Measurements from ENCODE around the gene OR2D2.
"Not testable (repeated sequence)": the region's sequence is repeated elsewhere in the genome, so short reads cannot be mapped to it uniquely, and the experiment has no call there.

The OR2D2 gene

DNA sequence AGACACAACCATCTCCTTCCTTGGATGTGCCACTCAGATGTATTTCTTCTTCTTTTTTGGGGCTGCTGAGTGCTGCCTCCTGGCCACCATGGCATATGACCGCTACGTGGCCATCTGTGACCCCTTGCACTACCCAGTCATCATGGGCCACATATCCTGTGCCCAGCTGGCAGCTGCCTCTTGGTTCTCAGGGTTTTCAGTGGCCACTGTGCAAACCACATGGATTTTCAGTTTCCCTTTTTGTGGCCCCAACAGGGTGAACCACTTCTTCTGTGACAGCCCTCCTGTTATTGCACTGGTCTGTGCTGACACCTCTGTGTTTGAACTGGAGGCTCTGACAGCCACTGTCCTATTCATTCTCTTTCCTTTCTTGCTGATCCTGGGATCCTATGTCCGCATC is 15.4 kb downstream of the OR2D2 start:
- H3K27ac ChIP-seq (ENCODE audit: low read length): no peak overlapping the region
- H3K36me3 ChIP-seq (ENCODE audit: control insufficient read depth in 1 of 2, insufficient read depth in 2 of 2, low read length in 2 of 2): no peaks in the 10 kb centered on the region
- H3K9me3 ChIP-seq (ENCODE audit: control insufficient read depth in 1 of 2, low read length in 2 of 2): peaks cover 0 to 5% of the 10 kb centered on the region in 2 donors
- H3K4me3 ChIP-seq (ENCODE audit: low read depth in 1 of 2, low read length in 2 of 2): no peak overlapping the region
- H3K27me3 ChIP-seq (ENCODE audit: low read depth, low read length): no peaks in the 10 kb centered on the region
- H3K4me1 ChIP-seq (ENCODE audit: control insufficient read depth in 1 of 2, insufficient read depth in 2 of 2, low read length in 2 of 2): no peaks in the 10 kb centered on the region

- Histone ChIP-seq H3K27ac (ENCODE audit: low read length) (no peak within 1 kb of the TSS), H3K36me3 (ENCODE audit: control insufficient read depth in 1 of 2, insufficient read depth in 2 of 2, low read length in 2 of 2) (no peaks in the 10 kb centered on the region), H3K4me3 (ENCODE audit: low read depth in 1 of 2, low read length in 2 of 2) (no peak within 1 kb of the TSS), H3K4me1 (ENCODE audit: control insufficient read depth in 1 of 2, insufficient read depth in 2 of 2, low read length in 2 of 2) (no peaks in the 10 kb centered on the region), H3K27me3 (ENCODE audit: low read depth, low read length) (no peaks in the 10 kb centered on the region), H3K9me3 (ENCODE audit: control insufficient read depth in 1 of 2, low read length in 2 of 2) (peaks cover 0 to 5% of the 10 kb centered on the region in 2 donors)
These were observed 16.0 kb downstream of the OR2D2 start, which contains the start of gene OR10A4 for GRCh38 chr11:6876325-6876724. OR10A4 (plus strand) TSS chr11:6876625; CDS start chr11:6876648, 23 bp downstream.

DNA sequence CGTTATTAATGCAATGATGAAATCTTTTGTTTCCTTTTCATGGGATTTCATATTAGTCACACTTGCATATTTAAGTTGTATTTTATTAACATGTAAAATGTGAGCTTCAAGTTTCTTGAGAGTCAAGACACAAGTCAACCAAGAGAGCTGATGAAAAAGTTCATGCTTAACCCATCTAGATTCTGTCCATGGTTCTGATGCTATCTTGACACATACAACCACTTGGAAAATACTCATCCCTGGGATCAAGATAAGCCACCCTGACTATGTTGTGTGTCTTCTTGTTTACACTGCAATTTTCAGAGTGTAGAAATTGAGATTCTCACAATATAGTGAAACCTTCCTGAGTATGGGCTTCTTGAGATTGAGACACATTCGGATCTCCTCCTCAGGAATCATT is 16.5 kb downstream of the OR2D2 start:
- Histone ChIP-seq H3K27me3 (ENCODE audit: low read depth, low read length) (no peaks in the 10 kb centered on the region), H3K36me3 (ENCODE audit: control insufficient read depth in 1 of 2, insufficient read depth in 2 of 2, low read length in 2 of 2) (no peaks in the 10 kb centered on the region), H3K27ac (ENCODE audit: low read length) (no peak overlapping the region), H3K9me3 (ENCODE audit: control insufficient read depth in 1 of 2, low read length in 2 of 2) (peaks cover 0 to 5% of the 10 kb centered on the region in 2 donors), H3K4me1 (ENCODE audit: control insufficient read depth in 1 of 2, insufficient read depth in 2 of 2, low read length in 2 of 2) (no peaks in the 10 kb centered on the region), H3K4me3 (ENCODE audit: low read depth in 1 of 2, low read length in 2 of 2) (no peak overlapping the region)

GRCh38 chr11:6871278-6871677 is 21.0 kb downstream of the OR2D2 start:
- no peaks in the 10 kb centered on the region for H3K36me3 ChIP-seq (ENCODE audit: control insufficient read depth in 1 of 2, insufficient read depth in 2 of 2, low read length in 2 of 2)

DNA sequence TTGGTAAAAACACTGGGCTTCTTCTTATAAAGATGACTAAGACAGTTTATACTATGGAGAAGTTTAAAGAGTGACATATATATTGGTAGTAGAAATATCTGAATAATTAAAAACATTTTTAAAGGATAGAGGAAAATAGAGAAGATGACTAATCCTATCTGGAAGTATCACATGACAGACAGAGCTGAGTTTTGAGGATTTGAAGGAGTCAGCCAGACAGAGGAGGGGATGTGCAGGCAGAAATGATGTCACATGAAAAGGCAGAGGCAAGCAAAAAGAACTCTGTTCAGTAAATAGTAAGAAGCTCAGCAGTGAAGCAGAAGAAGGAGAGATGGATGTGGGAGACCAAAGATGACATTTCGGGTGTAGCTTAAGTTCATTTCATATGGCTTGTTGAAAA is 27.9 kb downstream of the OR2D2 start:
- no peak overlapping the region for H3K27ac ChIP-seq (ENCODE audit: low read length)
- H3K4me3 ChIP-seq (ENCODE audit: low read depth in 1 of 2, low read length in 2 of 2): no peak overlapping the region
- no peaks in the 10 kb centered on the region for H3K36me3 ChIP-seq (ENCODE audit: control insufficient read depth in 1 of 2, insufficient read depth in 2 of 2, low read length in 2 of 2)
- H3K27me3 ChIP-seq (ENCODE audit: low read depth, low read length): no peaks in the 10 kb centered on the region
- no peaks in the 10 kb centered on the region for H3K4me1 ChIP-seq (ENCODE audit: control insufficient read depth in 1 of 2, insufficient read depth in 2 of 2, low read length in 2 of 2)
- H3K9me3 ChIP-seq (ENCODE audit: control insufficient read depth in 1 of 2, low read length in 2 of 2): no peaks in the 10 kb centered on the region

More at GRCh38 chr11:6871278-6871677, 21.0 kb downstream of the OR2D2 start:
- H3K27ac ChIP-seq (ENCODE audit: low read length): no peak overlapping the region
- H3K4me3 ChIP-seq (ENCODE audit: low read depth in 1 of 2, low read length in 2 of 2): no peak overlapping the region
- no peaks in the 10 kb centered on the region for H3K9me3 ChIP-seq (ENCODE audit: control insufficient read depth in 1 of 2, low read length in 2 of 2)
- H3K27me3 ChIP-seq (ENCODE audit: low read depth, low read length): no peaks in the 10 kb centered on the region
- H3K4me1 ChIP-seq (ENCODE audit: control insufficient read depth in 1 of 2, insufficient read depth in 2 of 2, low read length in 2 of 2): no peaks in the 10 kb centered on the region

DNA sequence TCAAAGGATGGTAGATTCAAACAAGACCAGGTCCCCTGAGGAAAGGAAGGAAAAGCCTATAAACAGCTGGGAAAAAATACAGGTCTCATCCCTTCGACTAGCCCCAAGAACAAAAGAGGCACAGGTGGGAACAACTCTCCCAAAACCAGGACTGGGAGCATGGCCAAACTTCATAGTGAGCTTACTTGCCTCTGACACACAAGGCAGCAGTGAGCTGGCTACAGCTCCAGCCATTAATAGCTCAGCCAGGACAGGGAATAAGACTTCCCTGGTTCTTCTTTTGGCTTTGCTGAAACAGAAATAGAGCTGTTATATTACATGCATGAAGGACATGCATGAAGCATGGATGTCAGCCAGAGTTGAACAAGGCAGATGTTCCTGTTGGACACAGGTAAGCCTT is 29.3 kb downstream of the OR2D2 start, which contains the start of gene OR10A2:
Gene OR10A2, plus strand, starts transcription at position 97 of the 400 bp plus-strand sequence. CDS start 6,698 bp downstream, outside the sequence.
- Histone ChIP-seq H3K4me3 (ENCODE audit: low read depth in 1 of 2, low read length in 2 of 2) (no peak within 1 kb of the TSS), H3K9me3 (ENCODE audit: control insufficient read depth in 1 of 2, low read length in 2 of 2) (no peaks in the 10 kb centered on the region), H3K27me3 (ENCODE audit: low read depth, low read length) (no peaks in the 10 kb centered on the region), H3K4me1 (ENCODE audit: control insufficient read depth in 1 of 2, insufficient read depth in 2 of 2, low read length in 2 of 2) (no peaks in the 10 kb centered on the region), H3K27ac (ENCODE audit: low read length) (no peak within 1 kb of the TSS), H3K36me3 (ENCODE audit: control insufficient read depth in 1 of 2, insufficient read depth in 2 of 2, low read length in 2 of 2) (no peaks in the 10 kb centered on the region)

GRCh38 chr11:6856871-6857270 is 35.4 kb downstream of the OR2D2 start:
- Histone ChIP-seq H3K4me3 (ENCODE audit: low read depth in 1 of 2, low read length in 2 of 2) (no peak overlapping the region), H3K27ac (ENCODE audit: low read length) (no peak overlapping the region), H3K27me3 (ENCODE audit: low read depth, low read length) (no peaks in the 10 kb centered on the region), H3K4me1 (ENCODE audit: control insufficient read depth in 1 of 2, insufficient read depth in 2 of 2, low read length in 2 of 2) (no peaks in the 10 kb centered on the region), H3K36me3 (ENCODE audit: control insufficient read depth in 1 of 2, insufficient read depth in 2 of 2, low read length in 2 of 2) (no peaks in the 10 kb centered on the region), H3K9me3 (ENCODE audit: control insufficient read depth in 1 of 2, low read length in 2 of 2) (no peaks in the 10 kb centered on the region)

GRCh38 chr11:6855971-6856541 is 36.2 kb downstream of the OR2D2 start:
- Histone ChIP-seq H3K4me3 (ENCODE audit: low read depth in 1 of 2, low read length in 2 of 2) (no peak overlapping the region), H3K9me3 (ENCODE audit: control insufficient read depth in 1 of 2, low read length in 2 of 2) (no peaks in the 10 kb centered on the region), H3K27me3 (ENCODE audit: low read depth, low read length) (no peaks in the 10 kb centered on the region), H3K4me1 (ENCODE audit: control insufficient read depth in 1 of 2, insufficient read depth in 2 of 2, low read length in 2 of 2) (no peaks in the 10 kb centered on the region), H3K36me3 (ENCODE audit: control insufficient read depth in 1 of 2, insufficient read depth in 2 of 2, low read length in 2 of 2) (no peaks in the 10 kb centered on the region), H3K27ac (ENCODE audit: low read length) (no peak overlapping the region)

- H3K9me3 ChIP-seq (ENCODE audit: control insufficient read depth in 1 of 2, low read length in 2 of 2): not testable (repeated sequence)
These were observed 37.5 kb downstream of the OR2D2 start for GRCh38 chr11:6854801-6855200.

DNA sequence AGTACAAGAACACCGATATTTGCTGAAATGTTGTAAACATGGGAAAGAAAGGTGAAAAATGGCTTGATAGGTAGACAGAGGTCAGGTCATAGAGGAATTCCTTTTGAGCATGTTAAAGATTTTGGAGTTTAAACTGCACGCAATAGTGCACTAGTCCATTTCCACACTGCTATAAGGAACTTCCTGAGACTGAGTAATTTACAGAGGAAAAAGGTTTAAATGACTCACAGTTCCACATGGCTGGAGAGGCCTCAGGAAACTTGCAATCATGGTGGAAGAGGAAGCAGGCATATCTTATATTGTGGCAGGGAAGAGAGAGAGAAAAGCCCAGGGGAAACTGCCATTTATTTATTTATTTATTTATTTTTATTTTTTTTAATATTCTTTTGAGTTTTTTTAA is 41.8 kb downstream of the OR2D2 start:
- Histone ChIP-seq H3K4me3 (ENCODE audit: low read depth in 1 of 2, low read length in 2 of 2) (no peak overlapping the region), H3K36me3 (ENCODE audit: control insufficient read depth in 1 of 2, insufficient read depth in 2 of 2, low read length in 2 of 2) (no peaks in the 10 kb centered on the region), H3K9me3 (ENCODE audit: control insufficient read depth in 1 of 2, low read length in 2 of 2) (peaks cover 0 to 2% of the 10 kb centered on the region in 2 donors), H3K27me3 (ENCODE audit: low read depth, low read length) (no peaks in the 10 kb centered on the region), H3K27ac (ENCODE audit: low read length) (no peak overlapping the region), H3K4me1 (ENCODE audit: control insufficient read depth in 1 of 2, insufficient read depth in 2 of 2, low read length in 2 of 2) (no peaks in the 10 kb centered on the region)

More at GRCh38 chr11:6854801-6855200, 37.5 kb downstream of the OR2D2 start:
- not testable (repeated sequence) for H3K36me3 ChIP-seq (ENCODE audit: control insufficient read depth in 1 of 2, insufficient read depth in 2 of 2, low read length in 2 of 2); H3K27ac ChIP-seq (ENCODE audit: low read length); H3K4me1 ChIP-seq (ENCODE audit: control insufficient read depth in 1 of 2, insufficient read depth in 2 of 2, low read length in 2 of 2); H3K27me3 ChIP-seq (ENCODE audit: low read depth, low read length); H3K4me3 ChIP-seq (ENCODE audit: low read depth in 1 of 2, low read length in 2 of 2)

DNA sequence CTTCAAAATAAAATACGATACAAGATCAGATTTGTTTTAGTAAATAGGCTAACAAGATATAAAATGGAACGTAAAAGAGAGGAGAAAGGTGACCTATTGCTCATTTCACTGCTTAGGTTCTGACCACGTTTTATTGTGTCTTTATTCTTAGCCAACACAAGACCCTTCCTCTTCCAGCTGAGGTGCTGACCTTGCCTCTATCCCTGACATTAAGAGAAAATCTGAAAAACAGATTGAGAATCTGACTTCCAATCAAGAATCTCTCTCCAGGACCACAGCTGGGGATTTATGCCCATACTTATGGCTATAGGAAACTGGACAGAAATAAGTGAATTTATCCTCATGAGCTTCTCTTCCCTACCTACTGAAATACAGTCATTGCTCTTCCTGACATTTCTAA is 46.9 kb downstream of the OR2D2 start, which contains the start of gene OR10A5:
Gene OR10A5, plus strand, starts transcription at position 301 of the 400 bp plus-strand sequence. Its CDS starts 0 bp downstream, at position 301.
- no peaks in the 10 kb centered on the region for H3K27me3 ChIP-seq (ENCODE audit: low read depth, low read length)
- no peak within 1 kb of the TSS for H3K27ac ChIP-seq (ENCODE audit: low read length)
- no peaks in the 10 kb centered on the region for H3K4me1 ChIP-seq (ENCODE audit: control insufficient read depth in 1 of 2, insufficient read depth in 2 of 2, low read length in 2 of 2)
- H3K36me3 ChIP-seq (ENCODE audit: control insufficient read depth in 1 of 2, insufficient read depth in 2 of 2, low read length in 2 of 2): no peaks in the 10 kb centered on the region
- peaks cover 0 to 4% of the 10 kb centered on the region in 2 donors for H3K9me3 ChIP-seq (ENCODE audit: control insufficient read depth in 1 of 2, low read length in 2 of 2)
- H3K4me3 ChIP-seq (ENCODE audit: low read depth in 1 of 2, low read length in 2 of 2): no peak within 1 kb of the TSS

- H3K27me3 ChIP-seq (ENCODE audit: low read depth, low read length): no peaks in the 10 kb centered on the region
- peaks cover 0 to 3% of the 10 kb centered on the region in 2 donors for H3K9me3 ChIP-seq (ENCODE audit: control insufficient read depth in 1 of 2, low read length in 2 of 2)
- no peak overlapping the region for H3K27ac ChIP-seq (ENCODE audit: low read length)
- no peaks in the 10 kb centered on the region for H3K4me1 ChIP-seq (ENCODE audit: control insufficient read depth in 1 of 2, insufficient read depth in 2 of 2, low read length in 2 of 2)
- H3K4me3 ChIP-seq (ENCODE audit: low read depth in 1 of 2, low read length in 2 of 2): no peak overlapping the region
- no peaks in the 10 kb centered on the region for H3K36me3 ChIP-seq (ENCODE audit: control insufficient read depth in 1 of 2, insufficient read depth in 2 of 2, low read length in 2 of 2)
These were observed 47.9 kb downstream of the OR2D2 start for GRCh38 chr11:6844356-6844755.

Measured in muscle layer of duodenum (tissue), 2 donors.